Esophagus muscularis mucosa (tissue), 4 donors: ENCODE measurements around the gene ADCY5.

Experiments
- EP300 ChIP-seq: sonication (generic); formaldehyde crosslinking; IDR thresholded peaks from one replicate; pipeline ENCODE4 v1.6.1; 2017; ENCODE audit warnings: antibody characterized with exemption
- POLR2AphosphoS5 ChIP-seq, 2 donors: sonication (generic); formaldehyde crosslinking; IDR thresholded peaks; one replicate each; pipeline ENCODE4 v1.6.1; 2017; ENCODE audit warnings: antibody characterized with exemption in 2 of 2
- TF ChIP-seq, protein P1 (sequence below), 3 experiments: fragments of 200-600 bp in 2 of 3; fragments of 450-650 bp in 1 of 3; sonication (generic) in 2 of 3; IDR thresholded peaks; one replicate each; pipeline ENCODE4 v1.5.1; 2017 to 2019; ENCODE audit warnings: antibody characterized with exemption in 3 of 3, mild to moderate bottlenecking in 2 of 3, moderate library complexity in 1 of 3

DNA sequence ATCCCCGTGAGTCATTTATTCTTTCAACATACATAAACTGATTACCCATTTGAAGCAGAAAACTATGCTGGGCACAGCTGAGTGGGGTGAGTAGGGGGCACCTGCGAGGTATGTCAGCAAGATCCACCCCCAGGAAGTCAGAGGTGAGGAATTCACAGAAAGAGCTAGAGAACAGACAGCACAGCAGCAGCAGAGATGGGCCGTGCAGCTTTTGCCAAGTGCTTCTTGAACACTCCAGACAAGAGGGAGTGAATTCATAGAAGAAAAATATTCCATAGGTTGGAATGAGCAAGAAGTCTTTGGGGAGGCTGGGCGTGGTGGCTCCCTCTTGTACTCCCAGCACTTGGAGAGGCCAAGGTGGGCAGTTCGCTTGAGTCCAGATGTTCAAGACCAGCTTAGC is 9.4 kb upstream of the ADCY5 start:
- TF ChIP-seq, protein P1, sequence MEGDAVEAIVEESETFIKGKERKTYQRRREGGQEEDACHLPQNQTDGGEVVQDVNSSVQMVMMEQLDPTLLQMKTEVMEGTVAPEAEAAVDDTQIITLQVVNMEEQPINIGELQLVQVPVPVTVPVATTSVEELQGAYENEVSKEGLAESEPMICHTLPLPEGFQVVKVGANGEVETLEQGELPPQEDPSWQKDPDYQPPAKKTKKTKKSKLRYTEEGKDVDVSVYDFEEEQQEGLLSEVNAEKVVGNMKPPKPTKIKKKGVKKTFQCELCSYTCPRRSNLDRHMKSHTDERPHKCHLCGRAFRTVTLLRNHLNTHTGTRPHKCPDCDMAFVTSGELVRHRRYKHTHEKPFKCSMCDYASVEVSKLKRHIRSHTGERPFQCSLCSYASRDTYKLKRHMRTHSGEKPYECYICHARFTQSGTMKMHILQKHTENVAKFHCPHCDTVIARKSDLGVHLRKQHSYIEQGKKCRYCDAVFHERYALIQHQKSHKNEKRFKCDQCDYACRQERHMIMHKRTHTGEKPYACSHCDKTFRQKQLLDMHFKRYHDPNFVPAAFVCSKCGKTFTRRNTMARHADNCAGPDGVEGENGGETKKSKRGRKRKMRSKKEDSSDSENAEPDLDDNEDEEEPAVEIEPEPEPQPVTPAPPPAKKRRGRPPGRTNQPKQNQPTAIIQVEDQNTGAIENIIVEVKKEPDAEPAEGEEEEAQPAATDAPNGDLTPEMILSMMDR (IDR thresholded peaks at IDR 0.05) = no peak
- TF ChIP-seq POLR2AphosphoS5 (IDR thresholded peaks at IDR 0.05) = no peak
- no peak for TF ChIP-seq EP300
